ENCODE data around the gene CEP83. TPM values are rescaled to one million over a fixed set of nuclear protein-coding genes. Genes with fewer than 3 reads are reported as not detected.

The CEP83 gene
- total and polyA plus RNA-seq, 9 of the 15 experiments (the other 6 are each of a cell fraction or from before 2014, with no cell fraction given), result 5.3 to 40.5 (median 31.3) TPM

DNA sequence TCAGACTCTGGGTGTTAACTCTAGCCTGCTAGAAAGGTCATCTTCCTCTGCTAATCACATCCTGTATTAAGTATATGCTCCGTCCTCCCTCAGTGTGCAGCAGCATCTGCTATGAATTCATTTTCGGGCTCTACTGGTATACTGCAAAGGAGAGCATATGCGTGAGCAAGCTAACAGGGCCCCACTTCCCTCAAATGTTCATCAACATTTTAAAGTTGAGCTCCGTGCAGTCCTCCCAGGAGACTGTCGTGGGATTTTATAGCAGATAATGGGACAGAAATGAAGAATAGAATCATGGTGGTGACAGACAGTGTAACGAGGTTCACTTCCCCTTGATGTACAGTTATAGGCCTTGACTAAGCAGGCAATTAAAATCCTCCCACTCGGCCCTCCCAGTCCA is 179.6 kb downstream of the CEP83 start (continued):
- TF ChIP-seq, protein P1, sequence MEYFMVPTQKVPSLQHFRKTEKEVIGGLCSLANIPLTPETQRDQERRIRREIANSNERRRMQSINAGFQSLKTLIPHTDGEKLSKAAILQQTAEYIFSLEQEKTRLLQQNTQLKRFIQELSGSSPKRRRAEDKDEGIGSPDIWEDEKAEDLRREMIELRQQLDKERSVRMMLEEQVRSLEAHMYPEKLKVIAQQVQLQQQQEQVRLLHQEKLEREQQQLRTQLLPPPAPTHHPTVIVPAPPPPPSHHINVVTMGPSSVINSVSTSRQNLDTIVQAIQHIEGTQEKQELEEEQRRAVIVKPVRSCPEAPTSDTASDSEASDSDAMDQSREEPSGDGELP (CRISPR knock-in tag; IDR thresholded peaks at IDR 0.05; ENCODE audit: borderline replicate concordance), result no peak
- TF ChIP-seq ZZZ3 (IDR thresholded peaks at IDR 0.05) (no peak), RBM34 (IDR thresholded peaks at IDR 0.05; ENCODE audit: borderline replicate concordance, insufficient read depth, low read length) (no peak), STAT5A (IDR thresholded peaks at IDR 0.05; ENCODE audit: borderline replicate concordance, low read length) (no peak), MTA2 (IDR thresholded peaks at IDR 0.05; ENCODE audit: low read depth) (no peak)

DNA sequence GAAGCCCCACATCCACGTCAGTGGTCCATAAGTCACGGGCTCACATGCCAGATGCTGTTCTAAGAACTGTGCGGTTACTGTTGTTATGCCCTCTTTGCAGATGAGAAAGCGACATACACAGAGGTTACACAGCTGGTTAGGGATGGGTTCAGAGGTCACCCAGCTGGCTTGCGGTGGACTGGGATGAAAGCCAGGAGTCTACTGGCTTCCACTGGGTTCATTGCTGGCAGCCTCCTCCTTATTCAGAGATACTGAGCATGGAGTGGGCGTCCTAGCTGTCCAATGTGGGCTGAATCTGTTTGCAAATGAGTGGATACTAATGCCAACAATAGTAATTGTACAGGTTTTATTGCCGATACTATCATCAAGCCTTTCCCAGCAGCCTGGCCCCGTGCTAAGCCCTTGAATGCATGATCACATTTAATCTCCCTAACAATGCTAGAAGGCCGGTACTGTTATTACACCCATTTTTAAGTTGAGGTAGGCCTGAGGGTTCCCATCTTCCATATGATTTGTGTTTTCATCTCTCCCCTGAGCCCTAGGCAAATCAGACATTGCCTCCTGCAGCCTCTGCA is 182.2 kb downstream of the CEP83 start:
- DNase-seq (ENCODE audit: extremely low read depth in 1 of 4, low spot score in 3 of 4), result no peak
- H3K4me2 ChIP-seq (ENCODE audit: insufficient read depth, low read length), result no peak overlapping the region
- H2AFZ ChIP-seq (ENCODE audit: low read depth, low read length), result no peak overlapping the region
- no peaks in the 10 kb centered on the region for H4K20me1 ChIP-seq (replicated peaks; ENCODE audit: control insufficient read depth, insufficient read depth, low read length)
- FAIRE-seq, result no peak
- no peaks in the 10 kb centered on the region for H3K36me3 ChIP-seq (ENCODE audit: control insufficient read depth, insufficient read depth, low read length)
- H3K27ac ChIP-seq (ENCODE audit: extremely low read depth, low read depth, low read length), result no peak overlapping the region
- no peaks in the 10 kb centered on the region for H3K9me3 ChIP-seq (replicated peaks; ENCODE audit: control insufficient read depth, insufficient read depth, low read depth, low read length)
- 18% methylated on average over 9 of the region's 9 CpGs for WGBS (ENCODE audit: insufficient coverage, low coverage, missing lambda C conversion rate)
- H3K9me1 ChIP-seq (ENCODE audit: control insufficient read depth, insufficient read depth, low read length), result no peaks in the 10 kb centered on the region
- H3K9ac ChIP-seq (ENCODE audit: insufficient read depth in 1 of 2, low read depth in 2 of 2, low read length in 2 of 2), result no peak overlapping the region
- in situ Hi-C loops (cut with MboI) (no loop called here), intact Hi-C loops (cut with micrococcal nuclease) (no loop called here)
- TF ChIP-seq CBFA2T2 (conservative IDR thresholded peaks at IDR 0.05) (0 out of 2 replicates have a peak, but pooled peaks have one; percentile 18), RBM17 (IDR thresholded peaks at IDR 0.05; ENCODE audit: borderline replicate concordance, low read depth, low read length) (no peak)
- TF ChIP-seq, protein P1 (CRISPR knock-in tag; IDR thresholded peaks at IDR 0.05; ENCODE audit: borderline replicate concordance), result peak; percentile 37; the same call in 1 of the 2 replicates
- BruUV-seq (replicated peaks), result no TSS peak
- ChIA-PET CTCF (ENCODE audit: low intra/inter-chr PET ratio) (no interaction called here), POLR2A (no interaction called here)
- peaks cover 4 to 22% of the 10 kb centered on the region in 2 experiments; a peak in 4 of 5 replicates for H3K27me3 ChIP-seq (ENCODE audit: control insufficient read depth in 2 of 2, insufficient read depth in 2 of 2, low read length in 2 of 2)
- ATAC-seq, result no peak; the same call in 2 of the 3 replicates
- no peak overlapping the region for H3K4me3 ChIP-seq
- H3K4me1 ChIP-seq (replicated peaks in 1 of 2; ENCODE audit: control insufficient read depth in 2 of 2, insufficient read depth in 2 of 2, low read length in 2 of 2), result no peaks in the 10 kb centered on the region
- H3K79me2 ChIP-seq (ENCODE audit: control insufficient read depth, insufficient read depth, low read length), result no peaks in the 10 kb centered on the region

Data from K562 (cell line).